Type B pancreatic cell (in vitro differentiated cells): ENCODE data around the gene DGLUCY. TPM values are rescaled to one million over a fixed set of nuclear protein-coding genes. Genes with fewer than 3 reads are reported as not detected.

Source experiments
- DNase-seq: peaks from one replicate; pipeline ENCODE4 v3.0.0; 2021; ENCODE audit warnings: mixed read lengths; ENCODE audit not compliant: unreplicated experiment; ENCODE audit errors: extremely low spot score
- H3K27ac Mint-ChIP-seq: 2 replicates; pipeline ENCODE4 v1.8.0; 2021; ENCODE audit warnings: mild to moderate bottlenecking, mixed read lengths
- H3K27me3 Mint-ChIP-seq: 2 replicates; pipeline ENCODE4 v1.8.0; 2021; ENCODE audit warnings: mixed read lengths
- H3K36me3 Mint-ChIP-seq: 2 replicates; pipeline ENCODE4 v1.8.0; 2021; ENCODE audit warnings: mixed read lengths
- H3K4me1 Mint-ChIP-seq: one replicate; pipeline ENCODE4 v1.8.0; 2021; ENCODE audit warnings: mixed read lengths; ENCODE audit not compliant: unreplicated experiment
- H3K4me3 Mint-ChIP-seq: 2 replicates; pipeline ENCODE4 v1.8.0; 2021; ENCODE audit warnings: mild to moderate bottlenecking, mixed read lengths
- H3K9me3 Mint-ChIP-seq: 2 replicates; pipeline ENCODE4 v1.8.0; 2021; ENCODE audit warnings: mixed read lengths
- CTCF ChIP-seq: fragments of 200-600 bp; sonication (generic); conservative IDR thresholded peaks from 2 replicates; pipeline ENCODE4 v1.5.0; 2021; ENCODE audit warnings: antibody characterized with exemption, mild to moderate bottlenecking
- total RNA-seq: library from RNA; stranded (reverse); gene quantifications from 2 replicates; pipeline ENCODE4 v1.2.1, GENCODE V29; 2021; ENCODE audit warnings: low replicate concordance

DGLUCY gene
- total RNA-seq, 1 donor from 2014 or later = 37.5 TPM

GRCh38 chr14:91159182-91159581 lies 45.3 kb downstream of the DGLUCY start:
- TF ChIP-seq CTCF = no peak
- H3K9me3 Mint-ChIP-seq = no peaks in the 10 kb centered on the region
- no peak for DNase-seq
- peaks cover 18% of the 10 kb centered on the region for H3K4me1 Mint-ChIP-seq
- H3K27me3 Mint-ChIP-seq = no peaks in the 10 kb centered on the region
- no peak overlapping the region for H3K27ac Mint-ChIP-seq
- peaks cover 17% of the 10 kb centered on the region for H3K36me3 Mint-ChIP-seq
- no peak overlapping the region for H3K4me3 Mint-ChIP-seq

- no peaks in the 10 kb centered on the region for H3K9me3 Mint-ChIP-seq
- H3K27ac Mint-ChIP-seq = no peak overlapping the region
- peaks cover 11% of the 10 kb centered on the region for H3K4me1 Mint-ChIP-seq
- TF ChIP-seq CTCF = no peak
- no peak overlapping the region for H3K4me3 Mint-ChIP-seq
- peaks cover 20% of the 10 kb centered on the region for H3K36me3 Mint-ChIP-seq
- DNase-seq = no peak
- no peaks in the 10 kb centered on the region for H3K27me3 Mint-ChIP-seq
Observed at GRCh38 chr14:91159906-91160305, 46.0 kb downstream of the DGLUCY start.

GRCh38 chr14:91163316-91163715 lies 49.4 kb downstream of the DGLUCY start:
- no peaks in the 10 kb centered on the region for H3K9me3 Mint-ChIP-seq
- no peak for DNase-seq
- TF ChIP-seq CTCF = no peak
- H3K4me3 Mint-ChIP-seq = no peak overlapping the region
- H3K27me3 Mint-ChIP-seq = no peaks in the 10 kb centered on the region
- H3K4me1 Mint-ChIP-seq = no peaks in the 10 kb centered on the region
- no peak overlapping the region for H3K27ac Mint-ChIP-seq
- peaks cover 19% of the 10 kb centered on the region for H3K36me3 Mint-ChIP-seq

GRCh38 chr14:91164676-91165075 lies 50.8 kb downstream of the DGLUCY start:
- Mint-ChIP-seq H3K27me3 (no peaks in the 10 kb centered on the region), H3K4me1 (no peaks in the 10 kb centered on the region), H3K4me3 (no peak overlapping the region), H3K27ac (no peak overlapping the region), H3K9me3 (no peaks in the 10 kb centered on the region), H3K36me3 (peaks cover 18% of the 10 kb centered on the region)
- no peak for DNase-seq
- no peak for TF ChIP-seq CTCF

GRCh38 chr14:91167380-91167770 lies 53.5 kb downstream of the DGLUCY start:
- no peak overlapping the region for H3K27ac Mint-ChIP-seq
- no peak for DNase-seq
- H3K4me3 Mint-ChIP-seq = no peak overlapping the region
- no peaks in the 10 kb centered on the region for H3K4me1 Mint-ChIP-seq
- no peaks in the 10 kb centered on the region for H3K9me3 Mint-ChIP-seq
- TF ChIP-seq CTCF = no peak
- H3K27me3 Mint-ChIP-seq = no peaks in the 10 kb centered on the region
- peaks cover 8% of the 10 kb centered on the region for H3K36me3 Mint-ChIP-seq

- Mint-ChIP-seq H3K27ac (no peak overlapping the region), H3K4me3 (no peak overlapping the region), H3K36me3 (peaks cover 4% of the 10 kb centered on the region), H3K27me3 (no peaks in the 10 kb centered on the region), H3K4me1 (peaks cover 5% of the 10 kb centered on the region), H3K9me3 (no peaks in the 10 kb centered on the region)
- no peak for DNase-seq
- TF ChIP-seq CTCF = no peak
Observed at GRCh38 chr14:91169951-91170350, 56.1 kb downstream of the DGLUCY start.
